RWPE1 (cell line): ENCODE measurements around the gene ZNF160.

Experiments
- CTCF ChIA-PET: fragments of 350-600 bp; sonication (Branson Sonifier 250); formaldehyde crosslinking; extraction: SDS; loops from one replicate; lab custom pipeline; 2021; lab: Yijun Ruan, JAX
- POLR2A ChIA-PET: fragments of 400-600 bp; formaldehyde crosslinking; extraction: SDS; loops from one replicate; lab custom pipeline; 2020; ENCODE audit warnings: antibody characterized with exemption; ENCODE audit not compliant: low non-redundant PET; lab: Yijun Ruan, JAX
- DNase-seq: peaks from one replicate; pipeline ENCODE4 v3.0.0; 2012; ENCODE audit warnings: low spot score
- H3K27ac ChIP-seq: fragments of 450-650 bp; 2 replicates; pipeline ENCODE4 v1.5.1; 2017
- CTCF ChIP-seq: fragments of 450-650 bp; conservative IDR thresholded peaks from 2 replicates; pipeline ENCODE4 v1.5.1; 2017; ENCODE audit warnings: low read depth, mild to moderate bottlenecking

ZNF160 gene

GRCh38 chr19:53019684-53020083 lies 83.5 kb downstream of the ZNF160 start:
- DNase-seq, result no peak
- TF ChIP-seq CTCF, result no peak
- ChIA-PET CTCF (interaction anchor here (0.5 kb wide), 1 partner anchor 119 kb away, joined by 3 read pairs; no protein-coding TSS in a partner anchor), POLR2A (no interaction called here)
- no peak overlapping the region for H3K27ac ChIP-seq
